GM18907 (cell line): ENCODE measurements around the gene RBP5.

Experiments
- ATAC-seq: cut with Tn5 transposase; IDR thresholded peaks from one replicate; pipeline ENCODE4 v1.9.1; 2021; ENCODE audit warnings: mild to moderate bottlenecking, moderate library complexity; ENCODE audit not compliant: unreplicated experiment

Gene RBP5

DNA sequence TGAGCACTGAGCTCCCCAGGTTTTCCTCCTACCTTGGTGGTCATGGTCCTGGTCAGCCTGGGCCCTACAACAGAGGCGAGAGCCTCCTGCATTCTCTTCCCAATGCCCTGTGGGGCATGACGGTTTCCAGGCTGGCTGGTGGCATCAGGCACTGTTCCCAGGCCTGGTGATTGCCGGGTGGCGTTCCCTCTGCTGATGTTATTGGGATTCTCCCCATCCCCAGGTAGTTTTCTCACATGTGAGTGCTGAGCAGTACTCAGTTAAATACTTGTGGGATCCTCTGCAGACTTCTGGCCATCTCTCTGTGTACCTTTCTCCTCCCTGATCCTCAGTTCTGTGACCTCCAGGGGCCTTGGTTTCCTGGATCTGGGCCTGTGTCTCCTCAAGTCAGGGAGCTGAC, 52.2 kb downstream of the RBP5 start:
- ATAC-seq = no peak

DNA sequence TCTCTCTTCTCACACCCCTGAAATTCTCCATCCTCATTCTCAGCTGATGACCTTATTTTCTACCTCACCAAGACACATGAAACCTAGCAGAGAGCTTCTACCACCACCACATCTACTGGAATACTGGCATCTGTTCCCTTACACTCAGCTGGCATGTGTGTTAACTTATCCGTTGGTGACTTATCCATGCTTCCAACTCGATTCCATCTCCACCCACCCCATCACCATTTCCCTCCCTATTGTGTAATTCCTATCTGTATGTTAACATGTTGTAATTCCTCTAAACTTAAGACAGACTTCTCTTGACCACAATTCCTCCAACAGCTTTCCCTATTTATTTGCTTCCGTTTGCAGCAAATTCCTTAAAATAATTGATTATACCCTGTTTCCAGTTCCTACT, 52.8 kb downstream of the RBP5 start:
- ATAC-seq = no peak

DNA sequence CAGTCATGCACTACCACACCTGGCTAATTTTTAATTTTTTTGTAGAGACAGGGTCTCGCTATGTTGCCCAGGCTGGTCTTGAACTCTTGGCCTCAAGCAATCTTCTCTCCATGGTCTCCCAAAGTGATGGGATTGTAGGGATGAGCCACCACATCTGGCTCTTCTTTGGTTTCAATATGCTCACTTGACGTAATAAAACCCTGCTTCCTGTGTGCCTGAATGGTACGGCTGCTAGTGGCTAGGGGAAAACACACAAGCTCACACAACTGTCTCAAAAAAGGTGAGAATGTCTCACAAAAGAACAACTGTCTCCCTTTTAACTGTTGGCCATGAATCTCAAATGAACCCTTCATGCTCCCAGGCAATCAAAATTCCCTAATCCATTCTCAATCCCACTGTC, 53.2 kb downstream of the RBP5 start:
- ATAC-seq = no peak

DNA sequence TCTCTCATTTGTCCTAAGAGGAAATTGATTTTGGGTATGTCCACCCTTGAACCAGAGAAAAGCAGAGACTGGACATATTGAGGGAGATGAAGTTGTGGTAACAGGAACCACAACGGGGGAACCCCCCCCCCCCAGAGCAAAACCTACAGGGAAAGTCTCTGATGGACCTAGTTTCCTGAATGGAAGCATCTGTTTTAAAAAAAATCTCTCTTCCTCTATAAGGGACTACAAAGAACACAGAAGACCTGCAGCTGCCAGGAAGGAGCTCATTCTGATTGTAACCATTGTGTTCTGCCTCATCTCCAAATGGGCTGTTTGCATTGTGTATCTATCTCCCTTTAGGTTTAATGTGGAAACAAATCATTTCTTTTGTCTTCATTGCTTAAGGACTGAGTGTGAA, 54.7 kb downstream of the RBP5 start:
- no peak for ATAC-seq
